Gastrocnemius medialis (tissue), 4 donors: ENCODE results near the gene ARHGAP22. TPM values are rescaled to one million over a fixed set of nuclear protein-coding genes. Genes with fewer than 3 reads are reported as not detected.

Experiments
- ATAC-seq, 2 donors: fragments of 150-250 bp; one replicate each; pipeline ENCODE4 v1.9.1; 2016
- DNase-seq, 2 donors: peaks; one replicate each; pipeline ENCODE4 v3.0.0-alpha.2; 2019
- H3K27ac ChIP-seq, 4 donors: fragments of 200-600 bp; sonication (generic); 1 replicate in 1 of 4; 2 replicates in 3 of 4; pipeline ENCODE4 v1.5.1; 2016 to 2018; ENCODE audit warnings: mild to moderate bottlenecking in 2 of 4, moderate library complexity in 1 of 4
- H3K27me3 ChIP-seq, 3 donors: fragments of 200-600 bp; sonication (generic) in 2 of 3; 1 replicate in 1 of 3; 2 replicates in 2 of 3; pipeline versions ENCODE4 v1.5.1 to v1.6.0; 2016 to 2019; ENCODE audit warnings: mild to moderate bottlenecking in 1 of 3, moderate library complexity in 1 of 3
- H3K36me3 ChIP-seq, 2 donors: fragments of 200-600 bp; sonication (generic) in 1 of 2; one replicate each; pipeline ENCODE4 v1.5.1; 2017 to 2018
- H3K4me1 ChIP-seq, 2 donors: fragments of 200-600 bp; sonication (generic) in 1 of 2; one replicate each; pipeline ENCODE4 v1.5.1; 2016 to 2017; ENCODE audit warnings: mild to moderate bottlenecking in 2 of 2
- H3K4me3 ChIP-seq, 4 donors: fragments of 200-600 bp; sonication (generic) in 3 of 4; 1 replicate in 1 of 4; 2 replicates in 3 of 4; pipeline ENCODE4 v1.5.1; 2016 to 2019; ENCODE audit warnings: mild to moderate bottlenecking in 2 of 4
- H3K9me3 ChIP-seq, 3 donors: fragments of 200-600 bp; sonication (generic) in 2 of 3; 1 replicate in 1 of 3; 2 replicates in 2 of 3; pipeline ENCODE4 v1.5.1; 2016 to 2019
- CTCF ChIP-seq, 5 experiments: fragments of 450-650 bp in 3 of 5; fragments of 200-600 bp in 2 of 5; sonication (generic) in 2 of 5; IDR thresholded peaks in 4 of 5; conservative IDR thresholded peaks in 1 of 5; 1 replicate in 4 of 5; 2 replicates in 1 of 5; pipeline ENCODE4 v1.5.1; 2016 to 2019; ENCODE audit warnings: antibody characterized with exemption in 5 of 5, mild to moderate bottlenecking in 3 of 5, moderate library complexity in 3 of 5
- POLR2A ChIP-seq, 2 donors: fragments of 450-650 bp; IDR thresholded peaks; one replicate each; pipeline ENCODE4 v1.6.1; 2017; ENCODE audit warnings: antibody characterized with exemption in 2 of 2, mild to moderate bottlenecking in 2 of 2, moderate library complexity in 2 of 2
- in situ Hi-C, 4 donors: fragments of 200-750 bp; cut with MboI; loops; one replicate each; pipeline versions ENCODE4 v1.15.0 to v1.8.0; 2017; ENCODE audit warnings: low sequenced_read_pairs in 4 of 4
- intact Hi-C: fragments of 100-400 bp; cut with DNase I; formaldehyde crosslinking; loops from one replicate; pipeline ENCODE4 v1.15.1; 2023; ENCODE audit warnings: low total_unique reads
- total RNA-seq, 4 donors: library from RNA; depleted of rRNA; stranded (reverse); fragments of >200 nt; gene quantifications; one replicate each; pipeline versions ENCODE4 v1.1.0 to v1.2.3, GENCODE V29; 2016

ARHGAP22 gene
- total RNA-seq, 4 donors from 2014 or later: 0.69 to 0.92 (median 0.72) TPM; not detected in 1

DNA sequence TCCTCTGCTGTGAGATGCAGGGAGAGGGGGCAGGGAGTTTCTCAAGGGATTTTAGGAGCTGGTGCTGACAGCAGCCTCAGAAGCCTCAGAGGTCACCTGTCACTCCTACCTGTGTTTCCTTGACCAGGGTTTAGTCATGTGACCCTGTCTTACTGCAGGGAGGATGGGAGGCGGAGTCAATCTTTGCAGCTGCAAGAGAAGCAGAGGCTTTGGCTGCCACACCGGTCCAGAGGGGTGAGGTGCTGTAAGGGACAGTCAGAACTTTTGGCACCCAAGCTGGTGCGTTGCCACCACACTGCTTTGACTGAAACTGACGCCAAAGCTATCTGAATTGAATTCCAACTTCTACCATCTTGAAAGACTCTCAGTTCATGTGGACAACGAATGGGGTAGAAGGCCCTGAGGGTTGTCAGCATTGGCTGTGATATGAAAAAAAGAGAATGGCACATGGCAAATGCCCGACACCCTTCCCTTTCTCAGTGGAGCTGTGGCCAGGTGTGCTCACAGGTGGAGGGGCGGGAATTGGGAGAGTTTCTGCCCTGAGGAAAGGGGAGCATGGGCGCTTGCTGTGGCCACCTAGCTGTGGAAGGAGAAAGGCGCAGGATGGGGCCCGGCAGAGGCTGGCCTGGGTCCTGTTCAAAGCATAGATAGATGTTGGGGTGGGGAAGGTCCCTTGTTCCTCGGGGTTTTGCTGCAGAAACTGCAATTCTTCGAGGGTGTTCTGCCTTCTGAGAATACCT, 69.3 kb downstream of the ARHGAP22 start:
- in situ Hi-C loops: loop anchor here in 2 of 4 donors (25.0 kb wide), 1 partner anchor 173 kb away; no protein-coding TSS in a partner anchor

GRCh38 chr10:48533951-48534720, 70.7 kb downstream of the ARHGAP22 start:
- intact Hi-C loops: no loop called here
- in situ Hi-C loops: loop anchor here in 2 of 4 donors (25.0 kb wide), 1 partner anchor 172 kb away; no protein-coding TSS in a partner anchor
- H3K4me3 ChIP-seq: no peak overlapping the region
- H3K36me3 ChIP-seq: no peaks in the 10 kb centered on the region
- no peak for TF ChIP-seq CTCF (IDR thresholded peaks at IDR 0.05 in 4 of 5, conservative IDR thresholded peaks at IDR 0.05 in 1 of 5)
- no peak for TF ChIP-seq POLR2A (IDR thresholded peaks at IDR 0.05)
- DNase-seq: no peak
- H3K27ac ChIP-seq: no peak overlapping the region
- H3K27me3 ChIP-seq: no peaks in the 10 kb centered on the region
- no peak for ATAC-seq
- H3K4me1 ChIP-seq: no peaks in the 10 kb centered on the region
- H3K9me3 ChIP-seq: no peaks in the 10 kb centered on the region

More for the DNA sequence above, 69.3 kb downstream of the ARHGAP22 start:
- H3K27me3 ChIP-seq: no peaks in the 10 kb centered on the region
- H3K4me1 ChIP-seq: no peaks in the 10 kb centered on the region
- no peak for DNase-seq
- no peak for ATAC-seq
- TF ChIP-seq CTCF (IDR thresholded peaks at IDR 0.05 in 4 of 5, conservative IDR thresholded peaks at IDR 0.05 in 1 of 5) (no peak), POLR2A (IDR thresholded peaks at IDR 0.05) (no peak)
- H3K36me3 ChIP-seq: no peaks in the 10 kb centered on the region
- intact Hi-C loops: no loop called here
- no peaks in the 10 kb centered on the region for H3K9me3 ChIP-seq
- no peak overlapping the region for H3K4me3 ChIP-seq
- H3K27ac ChIP-seq: no peak overlapping the region

DNA sequence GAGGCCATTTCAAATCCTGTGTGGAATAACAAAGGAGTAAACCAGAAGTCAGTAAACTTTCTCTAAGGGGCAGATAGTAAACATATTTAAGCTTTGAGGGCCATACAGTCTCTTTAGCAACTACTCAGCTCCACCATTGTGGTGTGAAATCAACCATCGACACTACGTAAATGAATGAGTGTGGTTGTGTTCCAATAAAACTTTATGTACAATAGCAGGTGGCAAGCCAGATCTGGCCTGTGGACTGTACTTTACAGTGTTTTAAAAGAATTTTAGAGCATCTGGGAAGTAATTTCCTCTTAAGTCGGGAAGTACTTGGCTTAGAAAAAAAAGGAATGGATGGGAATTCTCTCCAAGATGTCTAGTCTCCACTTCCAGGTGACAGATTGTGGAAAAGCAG, 71.3 kb downstream of the ARHGAP22 start:
- Histone ChIP-seq H3K4me3 (no peak overlapping the region), H3K4me1 (no peaks in the 10 kb centered on the region), H3K27me3 (no peaks in the 10 kb centered on the region), H3K36me3 (no peaks in the 10 kb centered on the region), H3K9me3 (no peaks in the 10 kb centered on the region), H3K27ac (no peak overlapping the region)
- ATAC-seq: no peak
- no peak for TF ChIP-seq POLR2A (IDR thresholded peaks at IDR 0.05)
- no peak for TF ChIP-seq CTCF (IDR thresholded peaks at IDR 0.05 in 4 of 5, conservative IDR thresholded peaks at IDR 0.05 in 1 of 5)
- intact Hi-C loops: no loop called here
- no peak for DNase-seq
- in situ Hi-C loops: loop anchor here in 2 of 4 donors (25.0 kb wide), 1 partner anchor 171 kb away; no protein-coding TSS in a partner anchor

DNA sequence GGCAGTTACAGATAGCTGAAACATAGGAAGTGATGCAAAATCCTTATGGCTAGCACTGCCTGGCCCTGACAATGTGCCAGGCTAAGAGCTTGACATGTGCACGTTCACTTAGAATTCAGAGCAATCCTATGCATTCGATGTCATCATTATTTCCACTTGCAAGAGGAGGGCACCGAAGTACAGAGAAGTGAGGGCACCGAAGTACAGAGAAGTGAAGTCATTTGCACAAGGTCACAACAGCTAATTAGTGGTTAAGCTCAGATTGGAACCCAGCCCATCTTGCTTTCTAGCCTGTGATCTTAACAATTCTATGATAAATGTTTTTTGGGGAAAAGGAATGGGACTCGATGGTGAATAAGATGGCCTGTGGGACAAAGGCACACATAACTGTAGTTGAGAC, 73.4 kb downstream of the ARHGAP22 start:
- DNase-seq: no peak
- intact Hi-C loops: no loop called here

More for the DNA sequence above, 73.4 kb downstream of the ARHGAP22 start:
- Histone ChIP-seq H3K9me3 (no peaks in the 10 kb centered on the region), H3K27me3 (no peaks in the 10 kb centered on the region), H3K4me1 (no peaks in the 10 kb centered on the region), H3K27ac (no peak overlapping the region), H3K4me3 (no peak overlapping the region), H3K36me3 (no peaks in the 10 kb centered on the region)
- ATAC-seq: no peak
- in situ Hi-C loops: loop anchor here in 2 of 4 donors (25.0 kb wide), 1 partner anchor 169 kb away; no protein-coding TSS in a partner anchor
- no peak for TF ChIP-seq POLR2A (IDR thresholded peaks at IDR 0.05)
- no peak for TF ChIP-seq CTCF (IDR thresholded peaks at IDR 0.05 in 4 of 5, conservative IDR thresholded peaks at IDR 0.05 in 1 of 5)
